ENCODE data around the gene TTLL11.
"Not testable (repeated sequence)": the region's sequence is repeated elsewhere in the genome, so short reads cannot be mapped to it uniquely, and the experiment has no call there.

TTLL11 gene

GRCh38 chr9:122036988-122037387 lies 56.1 kb downstream of the TTLL11 start:
- DNase-seq, result no peak

- DNase-seq, result no peak
These were observed 56.7 kb downstream of the TTLL11 start for GRCh38 chr9:122036408-122036807.

- no peak for DNase-seq
These were observed 59.2 kb downstream of the TTLL11 start for GRCh38 chr9:122033775-122034373.

GRCh38 chr9:122032346-122032745 lies 60.8 kb downstream of the TTLL11 start:
- DNase-seq, result no peak

GRCh38 chr9:122031776-122032175 lies 61.3 kb downstream of the TTLL11 start:
- DNase-seq, result no peak

- no peak for DNase-seq
These were observed 62.0 kb downstream of the TTLL11 start for GRCh38 chr9:122031157-122031556.

GRCh38 chr9:122030357-122030756 lies 62.8 kb downstream of the TTLL11 start:
- no peak for DNase-seq

GRCh38 chr9:122029898-122030297 lies 63.2 kb downstream of the TTLL11 start:
- DNase-seq, result no peak

- DNase-seq, result no peak
These were observed 65.0 kb downstream of the TTLL11 start for GRCh38 chr9:122028089-122028488.

- no peak for DNase-seq
These were observed 72.7 kb downstream of the TTLL11 start for GRCh38 chr9:122020398-122020797.

GRCh38 chr9:122016744-122017143 lies 76.4 kb downstream of the TTLL11 start:
- DNase-seq, result peak; percentile 52

- DNase-seq, result no peak
These were observed 76.8 kb downstream of the TTLL11 start for GRCh38 chr9:122016309-122016708.

- peak; percentile 90 for DNase-seq
These were observed 77.8 kb downstream of the TTLL11 start for GRCh38 chr9:122015170-122015821.

GRCh38 chr9:122011818-122012498 lies 81.2 kb downstream of the TTLL11 start:
- no peak for DNase-seq

GRCh38 chr9:122008559-122008958 lies 84.5 kb downstream of the TTLL11 start:
- no peak for DNase-seq

- DNase-seq, result no peak
These were observed 85.3 kb downstream of the TTLL11 start for GRCh38 chr9:122007837-122008236.

GRCh38 chr9:122005597-122005996 lies 87.5 kb downstream of the TTLL11 start:
- DNase-seq, result no peak

- DNase-seq, result no peak
These were observed 88.5 kb downstream of the TTLL11 start for GRCh38 chr9:122004589-122004988.

GRCh38 chr9:122001491-122002201 lies 91.5 kb downstream of the TTLL11 start:
- no peak for DNase-seq

GRCh38 chr9:122000526-122000925 lies 92.6 kb downstream of the TTLL11 start:
- not testable (repeated sequence) for DNase-seq

GRCh38 chr9:121999556-121999955 lies 93.6 kb downstream of the TTLL11 start:
- DNase-seq, result no peak

GRCh38 chr9:121998513-121999049 lies 94.5 kb downstream of the TTLL11 start:
- DNase-seq, result no peak

- no peak for DNase-seq
These were observed 95.3 kb downstream of the TTLL11 start for GRCh38 chr9:121997791-121998190.

Measured in DMS 273 treated with DMSO at 0.1 percent for 48 hours (cell line).